H1 (cell line): ENCODE data around the gene CBARP. TPM values are rescaled to one million over a fixed set of nuclear protein-coding genes. Genes with fewer than 3 reads are reported as not detected.
"Not testable (repeated sequence)": the region's sequence is repeated elsewhere in the genome, so short reads cannot be mapped to it uniquely, and the experiment has no call there.

Experiments
- CTCF ChIA-PET: fragments of 300-600 bp; sonication (Branson Sonifier 250); formaldehyde crosslinking; loops from one replicate; lab custom pipeline; 2021; ENCODE audit not compliant: partially characterized antibody; lab: Charles Lee
- POLR2A ChIA-PET: fragments of 300-600 bp; sonication (Branson Sonifier 250); formaldehyde crosslinking; loops from one replicate; lab custom pipeline; 2021; ENCODE audit warnings: inconsistent platforms; ENCODE audit not compliant: partially characterized antibody; lab: Charles Lee
- DNase-seq, 2 experiments: peaks; one replicate each; pipeline versions ENCODE4 v3.0.0 to v3.0.0-alpha.2; 2010 to 2022; ENCODE audit warnings: low spot score in 2 of 2, low read depth in 1 of 2, mixed read lengths in 1 of 2
- FAIRE-seq: peaks from 2 replicates; lab custom pipeline; 2011; peaks lifted over from hg19 to GRCh38; lab: Jason Lieb, UNC
- H2AFZ ChIP-seq: 2 replicates; pipeline ENCODE4 v1.8.1; 2012; ENCODE audit warnings: low read length, inconsistent platforms
- H2AK5ac ChIP-seq: 2 replicates; pipeline ENCODE4 v1.6.1; 2013; ENCODE audit warnings: low read depth, low read length
- H2BK120ac ChIP-seq: replicated peaks from 2 replicates; pipeline ENCODE3; 2013; ENCODE audit warnings: low read depth, low read length, inconsistent platforms
- H2BK12ac ChIP-seq: 2 replicates; pipeline ENCODE4 v1.6.1; 2013; ENCODE audit warnings: low read depth, low read length
- H2BK15ac ChIP-seq: 2 replicates; pipeline ENCODE4 v1.6.1; 2013; ENCODE audit warnings: low read length
- H2BK20ac ChIP-seq: 2 replicates; pipeline ENCODE4 v1.6.1; 2013; ENCODE audit warnings: low read length
- H2BK5ac ChIP-seq: 2 replicates; pipeline ENCODE4 v1.6.1; 2013; ENCODE audit warnings: low read depth, low read length
- H3K14ac ChIP-seq: 2 replicates; pipeline ENCODE4 v1.6.1; 2013; ENCODE audit warnings: inconsistent platforms; ENCODE audit not compliant: insufficient read length
- H3K18ac ChIP-seq: 2 replicates; pipeline ENCODE4 v1.6.1; 2013; ENCODE audit warnings: low read length; ENCODE audit errors: extremely low read depth
- H3K23ac ChIP-seq: 2 replicates; pipeline ENCODE4 v1.6.1; 2013; ENCODE audit warnings: inconsistent platforms; ENCODE audit not compliant: insufficient read length
- H3K23me2 ChIP-seq: 2 replicates; pipeline ENCODE4 v1.6.1; 2013; ENCODE audit warnings: low read depth, low read length
- H3K27ac ChIP-seq: 2 replicates; pipeline ENCODE4 v1.6.1; 2011; ENCODE audit warnings: low read depth, low read length, inconsistent platforms
- H3K27me3 ChIP-seq, 4 experiments: replicated peaks in 1 of 4; 1 replicate in 1 of 4; 2 replicates in 3 of 4; pipeline versions ENCODE4 v1.6.1 to v1.8.1; 2011 to 2013; ENCODE audit warnings: low read length in 3 of 4, mild to moderate bottlenecking in 3 of 4, inconsistent platforms in 2 of 4, mixed read lengths in 2 of 4, moderate library complexity in 1 of 4; ENCODE audit not compliant: control insufficient read depth in 3 of 4, insufficient read depth in 3 of 4; ENCODE audit errors: extremely low read depth in 1 of 4
- H3K36me3 ChIP-seq, 4 experiments: 2 replicates each; pipeline versions ENCODE4 v1.6.1 to v1.8.1; 2011 to 2013; ENCODE audit warnings: mild to moderate bottlenecking in 4 of 4, low read length in 3 of 4, moderate library complexity in 2 of 4, control low read depth in 1 of 4, inconsistent platforms in 1 of 4; ENCODE audit not compliant: insufficient read depth in 4 of 4, control insufficient read depth in 2 of 4
- H3K4ac ChIP-seq: replicated peaks from 2 replicates; pipeline ENCODE3; 2013; ENCODE audit warnings: low read length, low read depth, mixed read lengths, inconsistent platforms; ENCODE audit not compliant: insufficient read length
- H3K4me1 ChIP-seq, 4 experiments: replicated peaks in 1 of 4; 1 replicate in 1 of 4; 2 replicates in 3 of 4; pipeline versions ENCODE4 v1.6.1 to v1.8.1; 2011 to 2013; ENCODE audit warnings: low read length in 3 of 4, inconsistent platforms in 2 of 4, mixed read lengths in 1 of 4; ENCODE audit not compliant: insufficient read depth in 4 of 4, control insufficient read depth in 3 of 4
- H3K4me2 ChIP-seq, 2 experiments: 2 replicates each; pipeline versions ENCODE4 v1.6.1 to v1.8.1; 2011 to 2013; ENCODE audit warnings: low read depth in 2 of 2, low read length in 2 of 2, control low read depth in 1 of 2, inconsistent platforms in 1 of 2, mild to moderate bottlenecking in 1 of 2; ENCODE audit not compliant: insufficient read depth in 1 of 2
- H3K4me3 ChIP-seq, 4 experiments: fragments of 200-600, 300-600 bp in 1 of 4; sonication (generic), shearing (Covaris generic), sonication (Bioruptor Twin) in 1 of 4; 2 replicates each; pipeline versions ENCODE4 v1.5.1 to v1.8.1; 2011 to 2016; ENCODE audit warnings: low read length in 4 of 4, low read depth in 3 of 4, control low read depth in 2 of 4, inconsistent platforms in 2 of 4, mild to moderate bottlenecking in 2 of 4, mixed read lengths in 1 of 4, moderate library complexity in 1 of 4; ENCODE audit not compliant: insufficient read depth in 2 of 4; ENCODE audit errors: extremely low read depth in 1 of 4
- H3K56ac ChIP-seq: replicated peaks from 2 replicates; pipeline ENCODE3; 2013; ENCODE audit warnings: low read depth, mild to moderate bottlenecking, mixed read lengths, low read length, inconsistent platforms; ENCODE audit not compliant: insufficient read length
- H3K79me1 ChIP-seq: 2 replicates; pipeline ENCODE4 v1.6.1; 2013; ENCODE audit warnings: low read depth, low read length, control low read depth
- H3K79me2 ChIP-seq, 2 experiments: 2 replicates each; pipeline versions ENCODE4 v1.6.1 to v1.8.1; 2012 to 2013; ENCODE audit warnings: low read length in 2 of 2, mild to moderate bottlenecking in 2 of 2, inconsistent platforms in 1 of 2; ENCODE audit not compliant: insufficient read depth in 2 of 2, control insufficient read depth in 1 of 2
- H3K9ac ChIP-seq, 4 experiments: replicated peaks in 1 of 4; 1 replicate in 1 of 4; 2 replicates in 3 of 4; pipeline versions ENCODE4 v1.6.1 to v1.8.1; 2011 to 2013; ENCODE audit warnings: low read depth in 3 of 4, low read length in 3 of 4, control low read depth in 2 of 4, mild to moderate bottlenecking in 2 of 4, moderate library complexity in 2 of 4, inconsistent platforms in 1 of 4; ENCODE audit errors: extremely low read depth in 1 of 4
- H3K9me3 ChIP-seq, 2 experiments: 2 replicates each; pipeline versions ENCODE4 v1.6.1 to v1.8.1; 2012 to 2013; ENCODE audit warnings: mild to moderate bottlenecking in 2 of 2, moderate library complexity in 2 of 2, control low read depth in 1 of 2, inconsistent platforms in 1 of 2, low read depth in 1 of 2, low read length in 1 of 2, mixed read lengths in 1 of 2; ENCODE audit not compliant: insufficient read depth in 2 of 2
- H4K20me1 ChIP-seq, 2 experiments: replicated peaks in 1 of 2; 2 replicates each; pipeline versions ENCODE3 to v1.8.1; 2011 to 2013; ENCODE audit warnings: inconsistent platforms in 2 of 2, low read length in 2 of 2, mild to moderate bottlenecking in 1 of 2; ENCODE audit not compliant: insufficient read depth in 2 of 2, control insufficient read depth in 1 of 2
- H4K5ac ChIP-seq: 2 replicates; pipeline ENCODE4 v1.6.1; 2013; ENCODE audit warnings: low read length, low read depth, mixed read lengths, inconsistent platforms; ENCODE audit not compliant: insufficient read length
- H4K8ac ChIP-seq: 2 replicates; pipeline ENCODE4 v1.8.0; 2013; ENCODE audit warnings: mild to moderate bottlenecking, moderate library complexity, low read length, inconsistent platforms; ENCODE audit not compliant: insufficient read depth; ENCODE audit errors: extremely low read depth
- H4K91ac ChIP-seq: replicated peaks from 2 replicates; pipeline ENCODE3; 2013; ENCODE audit warnings: low read length, mixed read lengths, inconsistent platforms; ENCODE audit not compliant: insufficient read length
- WGBS, 2 experiments: shearing (Covaris generic) in 1 of 2; methylation state at CpG; one replicate each; pipeline versions ENCODE4 v1.1.6 to v1.1.7; 2013 to 2015; ENCODE audit warnings: low lambda C conversion rate in 2 of 2, mixed read lengths in 2 of 2, inconsistent platforms in 1 of 2, low coverage in 1 of 2, missing lambda C conversion rate in 1 of 2; ENCODE audit not compliant: insufficient replicate concordance in 2 of 2, insufficient coverage in 1 of 2, insufficient read length in 1 of 2; ENCODE audit errors: extremely low coverage in 1 of 2, missing lambda C conversion rate in 1 of 2; 5-methylcytosine and 5-hydroxymethylcytosine counted together
- polyA plus RNA-seq, 7 experiments: library from polyadenylated mRNA; depleted of rRNA in 3 of 7; stranded (reverse) in 5 of 7; unstranded in 2 of 7; fragments of >200 nt in 5 of 7; fragments of 200-250 nt in 2 of 7; gene quantifications; 1 replicate in 5 of 7; 2 replicates in 1 of 7; 4 replicates in 1 of 7; pipeline versions ENCODE4 v1.2.1 to v1.2.3, GENCODE V29; 2011 to 2013; ENCODE audit warnings: missing spikeins in 2 of 7, mixed read lengths in 2 of 7
- total RNA-seq: library from RNA; stranded (reverse); fragmentation: NEBNext Ultra II Directional; extraction: Animal tissue kit (Norgen Biotek cat#: 25700); gene quantifications from 2 replicates; pipeline ENCODE4 v1.2.1, GENCODE V29; 2021

CBARP gene
- total and polyA plus RNA-seq, 2 of the 8 experiments (the other 6 are each of a cell fraction or from before 2014, with no cell fraction given) = 4.9 to 14.7 TPM

GRCh38 chr19:1246265-1247087, 8.7 kb upstream of the CBARP start:
- not testable (repeated sequence) for H3K56ac ChIP-seq, H2BK120ac ChIP-seq, H2AFZ ChIP-seq, H4K8ac ChIP-seq, H4K91ac ChIP-seq, H3K23me2 ChIP-seq, DNase-seq, FAIRE-seq, H3K27me3 ChIP-seq, H3K18ac ChIP-seq, H3K36me3 ChIP-seq, H3K14ac ChIP-seq, H3K27ac ChIP-seq, H3K9ac ChIP-seq, H3K9me3 ChIP-seq, H3K4ac ChIP-seq, H3K23ac ChIP-seq, H3K4me3 ChIP-seq, H2BK12ac ChIP-seq, H4K5ac ChIP-seq, H3K4me2 ChIP-seq, H3K79me1 ChIP-seq, H2BK20ac ChIP-seq, H2BK5ac ChIP-seq, H2BK15ac ChIP-seq
- WGBS, 2 experiments = 92% methylated on average over 22 of the region's 27 CpGs; no CpG with 5 or more reads in 1 of the 2 experiments
- H2AK5ac ChIP-seq = 0 out of 2 replicates have a peak overlapping the region, but pooled peaks have one; percentile 75
- POLR2A ChIA-PET = interaction anchor here (0.7 to 10.1 kb wide), 7 partner anchors 16 to 219 kb away, joined by 3 to 355 read pairs (median 3); partner anchors contain the start of genes CIRBP and FAM174C
- H3K79me2 ChIP-seq = peaks cover 5 to 23% of the 10 kb centered on the region in 2 experiments
- H4K20me1 ChIP-seq = peaks cover 3 to 10% of the 10 kb centered on the region in 2 experiments
- CTCF ChIA-PET = interaction anchor here (0.6 to 7.7 kb wide), 4 partner anchors 16 to 36 kb away, joined by 3 to 212 read pairs (median 4); partner anchors contain the start of gene CIRBP
- H3K4me1 ChIP-seq = peaks cover 0 to 24% (median 9%) of the 10 kb centered on the region in 4 experiments; a peak in 6 of 7 replicates
